Endothelial cell of umbilical vein (primary cell): Measurements from ENCODE around the gene AKAP11. TPM values are rescaled to one million over a fixed set of nuclear protein-coding genes. Genes with fewer than 3 reads are reported as not detected.

Experiments
- BruUV-seq: library from RNA; stranded (reverse); fragments of 400-500 nt; replicated peaks from 2 replicates; lab custom pipeline; 2021; lab: Mats Ljungman, UMichigan
- CTCF ChIA-PET: fragments of 300-600, 350-600 bp; sonication (Branson Sonifier 250); formaldehyde crosslinking; loops from one replicate; lab custom pipeline; 2021; ENCODE audit warnings: antibody characterized with exemption, inconsistent platforms; lab: Charles Lee
- POLR2A ChIA-PET: fragments of 300-600, 350-600 bp; sonication (Branson Sonifier 250); formaldehyde crosslinking; loops from one replicate; lab custom pipeline; 2021; ENCODE audit warnings: antibody characterized with exemption, inconsistent platforms; lab: Charles Lee
- DNase-seq: peaks from one replicate; pipeline ENCODE4 v3.0.0-alpha.2; 2011; ENCODE audit warnings: low read depth, low spot score
- FAIRE-seq: peaks from 2 replicates; lab custom pipeline; 2011; peaks lifted over from hg19 to GRCh38; lab: Jason Lieb, UNC
- H2AFZ ChIP-seq: 2 replicates; pipeline ENCODE4 v1.6.0; 2012; ENCODE audit warnings: low read depth, low read length, control low read depth, inconsistent platforms
- H3K27ac ChIP-seq: 2 replicates; pipeline ENCODE4 v1.5.1; 2011; ENCODE audit warnings: low read depth, mild to moderate bottlenecking, control low read depth, low read length, moderate library complexity; ENCODE audit not compliant: insufficient read depth
- H3K27me3 ChIP-seq, 2 experiments: 2 replicates each; pipeline versions ENCODE4 v1.6.0 to v1.6.1; 2011; ENCODE audit warnings: low read length in 2 of 2, mixed read lengths in 1 of 2; ENCODE audit not compliant: control insufficient read depth in 2 of 2, insufficient read depth in 2 of 2
- H3K36me3 ChIP-seq, 2 experiments: 2 replicates in 1 of 2; 3 replicates in 1 of 2; pipeline ENCODE4 v1.5.1; 2011; ENCODE audit warnings: low read length in 2 of 2, mild to moderate bottlenecking in 1 of 2, moderate library complexity in 1 of 2; ENCODE audit not compliant: control insufficient read depth in 2 of 2, insufficient read depth in 2 of 2; ENCODE audit errors: extremely low read depth in 1 of 2
- H3K4me1 ChIP-seq: 3 replicates; pipeline ENCODE4 v1.5.1; 2011; ENCODE audit warnings: mild to moderate bottlenecking, low read length; ENCODE audit not compliant: control insufficient read depth, insufficient read depth; ENCODE audit errors: extremely low read depth
- H3K4me2 ChIP-seq: 2 replicates; pipeline ENCODE4 v1.6.1; 2011; ENCODE audit warnings: low read length, control low read depth, mixed read lengths; ENCODE audit not compliant: insufficient read depth
- H3K4me3 ChIP-seq, 3 experiments: fragments of 200-600 bp in 1 of 3; sonication (generic), shearing (Covaris generic) in 1 of 3; replicated peaks in 1 of 3; 2 replicates each; pipeline ENCODE4 v1.5.1; 2011 to 2016; ENCODE audit warnings: control low read depth in 3 of 3, low read length in 3 of 3, mild to moderate bottlenecking in 2 of 3, inconsistent platforms in 1 of 3, low read depth in 1 of 3, moderate library complexity in 1 of 3; ENCODE audit not compliant: insufficient read depth in 1 of 3
- H3K79me2 ChIP-seq: 2 replicates; pipeline ENCODE4 v1.6.0; 2012; ENCODE audit warnings: low read length, inconsistent platforms; ENCODE audit not compliant: control insufficient read depth, insufficient read depth
- H3K9ac ChIP-seq: replicated peaks from 2 replicates; pipeline ENCODE3; 2011; ENCODE audit warnings: low read length, control low read depth; ENCODE audit not compliant: insufficient read depth; ENCODE audit errors: extremely low read depth
- H3K9me1 ChIP-seq: replicated peaks from 3 replicates; pipeline ENCODE4 v1.6.0; 2011; ENCODE audit warnings: mild to moderate bottlenecking, low read length; ENCODE audit not compliant: control insufficient read depth, insufficient read depth; ENCODE audit errors: extremely low read depth
- H3K9me3 ChIP-seq: replicated peaks from 2 replicates; pipeline ENCODE4 v1.5.1; 2012; ENCODE audit warnings: low read length, inconsistent platforms; ENCODE audit not compliant: control insufficient read depth, insufficient read depth
- H4K20me1 ChIP-seq: replicated peaks from 2 replicates; pipeline ENCODE3; 2011; ENCODE audit warnings: mild to moderate bottlenecking, low read length; ENCODE audit not compliant: control insufficient read depth, insufficient read depth; ENCODE audit errors: extremely low read depth
- CTCF ChIP-seq, 2 donors: IDR thresholded peaks; 1 replicate in 1 of 2; 2 replicates in 1 of 2; pipeline ENCODE4 v1.5.1; 2011; ENCODE audit warnings: low read length in 2 of 2, mild to moderate bottlenecking in 2 of 2, moderate library complexity in 2 of 2, control low read depth in 1 of 2, inconsistent platforms in 1 of 2, low read depth in 1 of 2; ENCODE audit not compliant: insufficient read depth in 1 of 2; ENCODE audit errors: extremely low read depth in 1 of 2
- EZH2 ChIP-seq: IDR thresholded peaks from 2 replicates; pipeline ENCODE4 v1.6.1; 2012; ENCODE audit warnings: borderline replicate concordance, low read depth, mild to moderate bottlenecking, moderate library complexity, low read length, inconsistent platforms; ENCODE audit not compliant: severe bottlenecking
- FOS ChIP-seq: IDR thresholded peaks from 2 replicates; pipeline ENCODE4 v1.6.1; 2011; ENCODE audit warnings: mild to moderate bottlenecking, low read length, moderate library complexity, borderline replicate concordance; ENCODE audit not compliant: insufficient read depth
- MYC ChIP-seq: IDR thresholded peaks from one replicate; pipeline ENCODE4 v1.6.1; 2011; ENCODE audit warnings: mild to moderate bottlenecking, low read depth, low read length
- dilution Hi-C: fragments of 300-500 bp; cut with MboI; formaldehyde crosslinking; loops from one replicate; pipeline ENCODE4 v1.15.0; 2019; ENCODE audit warnings: low sequenced_read_pairs; ENCODE audit not compliant: extremely low pct_ligation_motif_present
- intact Hi-C: fragments of 100-400 bp; cut with micrococcal nuclease; formaldehyde crosslinking; loops from one replicate; pipeline ENCODE4 v1.10.0; 2022
- polyA plus RNA-seq, 4 experiments: library from polyadenylated mRNA; depleted of rRNA in 3 of 4; stranded (reverse) in 3 of 4; unstranded in 1 of 4; fragments of >200 nt; gene quantifications; 2 replicates each; pipeline versions ENCODE4 v1.2.1 to v1.2.3, GENCODE V29; 2011 to 2012; ENCODE audit warnings: missing spikeins in 1 of 4
- total RNA-seq: library from RNA; stranded (reverse); gene quantifications from 2 replicates; pipeline ENCODE4 v1.2.3, GENCODE V29; 2021

Gene AKAP11
- total and polyA plus RNA-seq, 2 donors (not counting 3 experiments of a cell fraction or from before 2014, with no cell fraction given) = 4.9 to 20.2 TPM

DNA sequence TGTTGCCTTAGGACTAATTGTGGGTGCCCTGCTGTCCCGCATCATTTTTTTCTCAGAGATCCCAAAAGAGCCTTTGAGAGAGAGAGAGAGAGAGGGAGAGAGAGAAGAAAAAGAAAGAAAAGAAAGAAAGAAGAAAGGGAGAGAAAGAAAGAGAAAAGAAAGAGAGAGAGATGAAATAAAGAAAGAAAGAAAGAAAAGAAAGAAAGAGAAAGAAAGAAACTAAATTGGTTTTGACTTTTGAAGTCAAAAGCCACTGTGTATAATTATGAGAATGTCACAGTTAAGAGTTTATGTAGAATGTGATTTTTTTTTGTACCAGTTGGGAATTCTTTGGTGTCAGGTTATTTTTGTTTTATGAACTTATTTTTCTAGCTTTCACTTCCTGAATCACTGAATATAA lies 43.4 kb upstream of the AKAP11 start:
- no peaks in the 10 kb centered on the region for H3K79me2 ChIP-seq
- no peak overlapping the region for H3K4me3 ChIP-seq
- no peak overlapping the region for H3K27ac ChIP-seq
- no peaks in the 10 kb centered on the region for H3K9me1 ChIP-seq
- POLR2A ChIA-PET = no interaction called here
- no peak for DNase-seq
- H3K9ac ChIP-seq = no peak overlapping the region
- no TSS peak for BruUV-seq
- CTCF ChIA-PET = no interaction called here
- intact Hi-C loops (no loop called here), dilution Hi-C loops (no loop called here)
- H2AFZ ChIP-seq = no peak overlapping the region
- peaks cover 0 to 3% of the 10 kb centered on the region in 2 experiments for H3K36me3 ChIP-seq
- no peak for FAIRE-seq
- no peaks in the 10 kb centered on the region for H4K20me1 ChIP-seq
- H3K4me2 ChIP-seq = no peak overlapping the region
- H3K4me1 ChIP-seq = no peaks in the 10 kb centered on the region
- H3K9me3 ChIP-seq = no peaks in the 10 kb centered on the region
- H3K27me3 ChIP-seq = no peaks in the 10 kb centered on the region
- TF ChIP-seq EZH2 = no peak
- TF ChIP-seq FOS = no peak

DNA sequence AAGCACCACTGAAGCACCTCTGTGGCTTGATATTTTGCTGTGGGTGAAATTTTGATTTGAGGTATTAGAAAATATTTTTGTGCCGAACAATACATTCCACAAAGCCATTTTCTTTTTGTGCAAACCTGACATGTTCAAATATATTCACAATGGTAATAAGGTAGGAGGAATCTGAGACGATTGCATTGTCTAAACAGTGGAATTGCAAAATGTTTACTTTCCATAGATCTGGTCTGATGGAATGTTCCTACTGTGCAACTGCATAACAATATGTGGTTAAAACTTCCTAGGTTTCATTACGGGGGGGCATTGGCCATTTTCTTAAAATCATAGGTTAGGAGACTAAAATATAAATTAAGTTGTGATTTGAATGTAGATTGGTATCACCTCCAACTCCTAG lies 42.7 kb upstream of the AKAP11 start:
- H3K9ac ChIP-seq = no peak overlapping the region
- no peak overlapping the region for H3K4me3 ChIP-seq
- no TSS peak for BruUV-seq
- DNase-seq = no peak
- H3K36me3 ChIP-seq = peaks cover 0 to 3% of the 10 kb centered on the region in 2 experiments
- no peaks in the 10 kb centered on the region for H3K79me2 ChIP-seq
- POLR2A ChIA-PET = no interaction called here
- FAIRE-seq = no peak
- no peaks in the 10 kb centered on the region for H3K4me1 ChIP-seq
- H3K4me2 ChIP-seq = no peak overlapping the region
- intact Hi-C loops (no loop called here), dilution Hi-C loops (no loop called here)
- CTCF ChIA-PET = no interaction called here
- TF ChIP-seq FOS (no peak), MYC (no peak), EZH2 (no peak), CTCF (IDR thresholded peaks at IDR 0.05; ENCODE audit: extremely low read depth in 1 of 2, insufficient read depth in 1 of 2, low read depth in 1 of 2, low read length in 2 of 2) (no peak)
- H3K27ac ChIP-seq = no peak overlapping the region
- H3K9me1 ChIP-seq = no peaks in the 10 kb centered on the region
- H2AFZ ChIP-seq = no peak overlapping the region
- no peaks in the 10 kb centered on the region for H3K9me3 ChIP-seq
- no peaks in the 10 kb centered on the region for H3K27me3 ChIP-seq
- no peaks in the 10 kb centered on the region for H4K20me1 ChIP-seq
